Ectodermal cell (in vitro differentiated cells): Measurements from ENCODE around the gene YDJC.
"Not testable (repeated sequence)": the region's sequence is repeated elsewhere in the genome, so short reads cannot be mapped to it uniquely, and the experiment has no call there.

Experiments
- H3K27ac ChIP-seq: 2 replicates; pipeline ENCODE4 v1.7.0; 2013; ENCODE audit warnings: mild to moderate bottlenecking, low read depth, low read length; ENCODE audit not compliant: insufficient read depth, poor library complexity, severe bottlenecking
- H3K27me3 ChIP-seq: 2 replicates; pipeline ENCODE4 v1.7.0; 2013; ENCODE audit warnings: mild to moderate bottlenecking, low read length; ENCODE audit not compliant: insufficient read depth, control insufficient read depth, poor library complexity, severe bottlenecking
- H3K36me3 ChIP-seq: one replicate; pipeline ENCODE4 v1.7.0; 2013; ENCODE audit warnings: low read length; ENCODE audit not compliant: control insufficient read depth, insufficient read depth
- H3K4me1 ChIP-seq: one replicate; pipeline ENCODE4 v1.7.0; 2013; ENCODE audit warnings: low read length; ENCODE audit not compliant: control insufficient read depth, insufficient read depth
- H3K4me3 ChIP-seq: 2 replicates; pipeline ENCODE4 v1.7.0; 2013; ENCODE audit warnings: low read depth, low read length, control low read depth; ENCODE audit not compliant: insufficient read depth
- H3K9me3 ChIP-seq: 2 replicates; pipeline ENCODE4 v1.7.0; 2013; ENCODE audit warnings: mild to moderate bottlenecking, low read length, moderate library complexity; ENCODE audit not compliant: control insufficient read depth
- WGBS, 2 experiments: methylation state at CpG; one replicate each; pipeline ENCODE4 v1.1.7; 2013; ENCODE audit warnings: missing lambda C conversion rate in 2 of 2; 5-methylcytosine and 5-hydroxymethylcytosine counted together

Gene YDJC

DNA sequence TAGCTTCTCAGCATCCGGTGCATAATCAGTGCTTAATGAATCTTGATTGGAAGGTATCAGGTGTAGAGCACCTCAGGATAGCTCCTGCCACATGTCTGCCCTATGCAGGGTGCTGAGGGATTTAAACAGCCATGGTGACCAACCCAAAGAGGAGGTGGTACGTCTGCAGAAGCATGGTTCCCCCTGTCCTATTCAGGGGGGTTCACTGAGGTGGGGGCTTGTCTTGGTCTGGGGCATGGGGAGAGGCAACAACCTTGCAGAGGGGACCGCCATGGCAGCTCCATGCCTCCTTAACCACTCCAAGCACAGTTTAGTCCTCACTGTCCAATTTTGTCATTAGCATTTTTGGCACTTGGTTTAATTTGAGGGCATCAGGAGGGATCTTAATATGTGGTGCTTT, 37.4 kb downstream of the YDJC start:
- Histone ChIP-seq H3K27me3 (no peaks in the 10 kb centered on the region), H3K4me1 (no peaks in the 10 kb centered on the region), H3K4me3 (no peak overlapping the region), H3K9me3 (no peaks in the 10 kb centered on the region), H3K27ac (no peak overlapping the region), H3K36me3 (peaks cover 24% of the 10 kb centered on the region)
- WGBS, 2 experiments, result 95 to 96% methylated on average over 3 of the region's 3 CpGs

DNA sequence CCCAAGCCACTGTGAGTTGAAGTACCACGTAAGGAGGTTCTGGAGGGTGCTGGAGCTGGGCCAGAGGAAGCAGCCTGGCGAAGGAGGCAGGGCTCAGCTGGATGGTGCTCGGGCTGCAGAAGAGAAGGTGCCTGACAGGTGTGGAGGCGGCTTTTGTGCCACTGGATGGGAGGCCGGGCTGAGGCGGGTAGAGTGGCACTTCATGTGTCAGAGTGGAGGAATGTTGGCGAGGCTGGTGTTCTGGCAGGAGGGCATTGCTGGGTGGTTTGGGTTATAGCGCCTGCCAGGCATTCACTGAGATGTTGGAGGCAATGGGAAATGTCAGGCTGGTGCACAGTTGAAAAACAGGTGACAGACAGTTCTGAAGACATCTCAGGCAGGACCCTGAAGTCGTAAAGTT, 38.1 kb downstream of the YDJC start:
- H3K27ac ChIP-seq, result no peak overlapping the region
- H3K36me3 ChIP-seq, result peaks cover 21% of the 10 kb centered on the region

DNA sequence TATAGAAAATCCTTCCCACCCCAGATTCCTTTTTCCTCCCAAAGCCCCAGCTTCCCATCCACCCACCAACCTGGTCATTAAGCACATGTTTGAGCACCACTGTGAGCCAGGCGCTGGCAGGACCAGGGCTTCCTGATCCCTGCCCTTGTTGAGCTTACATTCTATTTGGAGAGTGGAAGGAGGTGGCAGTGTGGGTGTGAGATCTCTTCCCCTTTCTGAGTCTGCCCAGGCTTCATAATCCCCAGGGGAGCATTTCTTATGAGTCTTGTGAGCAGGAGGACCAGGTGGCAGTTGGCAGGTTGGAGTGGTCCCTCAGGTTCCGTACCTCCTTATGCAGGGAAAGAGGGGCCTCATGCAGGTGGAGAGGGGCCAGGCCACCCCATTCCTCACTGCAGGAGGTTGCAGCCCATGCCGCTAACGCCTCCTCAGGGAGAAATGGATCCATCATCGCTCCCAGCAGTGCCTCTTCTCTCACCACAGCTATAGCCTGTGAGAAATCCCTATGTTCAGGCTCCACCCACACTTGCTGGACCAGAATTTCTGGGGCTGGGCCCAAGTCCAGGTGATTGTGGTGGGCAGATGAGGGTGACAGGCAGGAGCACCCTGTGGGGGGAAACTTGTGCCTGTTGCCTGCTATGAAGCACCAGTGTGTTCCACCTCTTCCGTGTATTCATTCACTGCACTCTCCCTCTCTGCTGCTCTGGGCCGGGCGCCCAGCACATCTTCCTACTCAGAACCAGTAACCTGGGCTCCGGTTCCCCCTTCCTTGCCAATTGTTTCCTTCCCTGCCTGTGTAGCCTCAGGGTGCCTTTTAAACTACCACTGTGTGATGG, 38.8 kb downstream of the YDJC start:
- Histone ChIP-seq H3K27ac (no peak overlapping the region), H3K36me3 (peaks cover 18% of the 10 kb centered on the region), H3K27me3 (no peaks in the 10 kb centered on the region), H3K4me1 (no peaks in the 10 kb centered on the region), H3K4me3 (no peak overlapping the region), H3K9me3 (no peaks in the 10 kb centered on the region)
- 93 to 94% methylated on average over 9 of the region's 9 CpGs for WGBS, 2 experiments

More for the DNA sequence above, 38.1 kb downstream of the YDJC start:
- no peak overlapping the region for H3K4me3 ChIP-seq
- no peaks in the 10 kb centered on the region for H3K4me1 ChIP-seq
- no peaks in the 10 kb centered on the region for H3K27me3 ChIP-seq
- no peaks in the 10 kb centered on the region for H3K9me3 ChIP-seq
- 96% methylated on average over 9 of the region's 9 CpGs for WGBS, 2 experiments

- peaks cover 9% of the 10 kb centered on the region for H3K36me3 ChIP-seq
- H3K4me1 ChIP-seq, result no peaks in the 10 kb centered on the region
Observed at GRCh38 chr22:21589396-21589795, 40.4 kb downstream of the YDJC start.

DNA sequence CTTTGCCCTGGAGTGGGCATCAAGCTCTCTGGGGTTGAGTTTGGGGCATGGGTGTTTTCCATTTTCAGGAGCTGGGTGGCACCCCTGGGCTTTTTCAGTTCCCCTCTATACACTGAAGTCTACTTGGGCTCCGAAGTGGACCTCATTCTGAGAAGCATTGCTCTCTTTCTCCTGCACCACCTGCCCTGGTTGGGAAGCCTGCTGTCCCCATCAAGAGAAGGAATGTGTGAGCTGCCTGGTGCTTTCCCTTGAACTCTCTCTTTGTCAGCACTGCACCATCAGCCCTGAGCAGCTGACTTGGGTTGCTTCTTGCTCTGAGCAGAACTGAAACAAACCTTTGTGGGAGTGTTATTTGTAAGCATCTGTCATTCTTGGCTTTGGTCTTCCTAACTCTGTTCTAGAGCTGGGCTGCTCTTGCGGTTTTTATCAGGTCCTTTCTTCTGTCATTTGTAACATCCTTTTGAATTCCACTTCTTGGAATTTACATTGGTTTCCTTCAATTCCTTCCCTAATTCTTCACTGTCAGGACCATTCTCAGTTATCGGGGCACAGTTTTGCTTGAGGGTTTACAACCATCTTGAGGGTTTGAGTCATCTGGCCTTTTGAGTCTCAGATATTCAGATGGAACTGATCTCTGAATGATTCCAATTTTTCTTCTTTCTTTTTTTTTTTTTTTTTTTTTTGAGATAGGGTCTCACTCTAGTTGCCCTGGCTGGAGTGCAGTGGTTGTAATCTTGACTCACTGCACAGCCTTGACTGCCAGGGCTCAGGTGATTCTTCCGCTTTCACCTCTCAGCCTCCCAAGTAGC, 41.8 kb downstream of the YDJC start:
- Histone ChIP-seq H3K27me3 (no peaks in the 10 kb centered on the region), H3K27ac (no peak overlapping the region), H3K4me1 (no peaks in the 10 kb centered on the region), H3K36me3 (peaks cover under 1% of the 10 kb centered on the region), H3K4me3 (no peak overlapping the region), H3K9me3 (no peaks in the 10 kb centered on the region)
- WGBS, 2 experiments, result 93 to 94% methylated on average over 4 of the region's 4 CpGs

More at GRCh38 chr22:21589396-21589795, 40.4 kb downstream of the YDJC start:
- WGBS, 2 experiments, result 91 to 97% methylated on average over 8 of the region's 8 CpGs
- Histone ChIP-seq H3K9me3 (no peaks in the 10 kb centered on the region), H3K27ac (no peak overlapping the region), H3K27me3 (no peaks in the 10 kb centered on the region), H3K4me3 (no peak overlapping the region)

- Histone ChIP-seq H3K4me3 (no peak overlapping the region), H3K36me3 (no peaks in the 10 kb centered on the region), H3K9me3 (no peaks in the 10 kb centered on the region), H3K4me1 (no peaks in the 10 kb centered on the region), H3K27me3 (no peaks in the 10 kb centered on the region), H3K27ac (no peak overlapping the region)
- 95 to 100% methylated on average over 2 of the region's 2 CpGs for WGBS, 2 experiments
Observed at GRCh38 chr22:21585389-21585788, 44.4 kb downstream of the YDJC start.

- Histone ChIP-seq H3K4me1 (no peaks in the 10 kb centered on the region), H3K4me3 (no peak overlapping the region), H3K27me3 (no peaks in the 10 kb centered on the region), H3K27ac (no peak overlapping the region), H3K9me3 (no peaks in the 10 kb centered on the region), H3K36me3 (no peaks in the 10 kb centered on the region)
- WGBS, 2 experiments, result 93 to 94% methylated on average over 10 of the region's 10 CpGs
Observed at GRCh38 chr22:21582801-21583740, 46.8 kb downstream of the YDJC start.

DNA sequence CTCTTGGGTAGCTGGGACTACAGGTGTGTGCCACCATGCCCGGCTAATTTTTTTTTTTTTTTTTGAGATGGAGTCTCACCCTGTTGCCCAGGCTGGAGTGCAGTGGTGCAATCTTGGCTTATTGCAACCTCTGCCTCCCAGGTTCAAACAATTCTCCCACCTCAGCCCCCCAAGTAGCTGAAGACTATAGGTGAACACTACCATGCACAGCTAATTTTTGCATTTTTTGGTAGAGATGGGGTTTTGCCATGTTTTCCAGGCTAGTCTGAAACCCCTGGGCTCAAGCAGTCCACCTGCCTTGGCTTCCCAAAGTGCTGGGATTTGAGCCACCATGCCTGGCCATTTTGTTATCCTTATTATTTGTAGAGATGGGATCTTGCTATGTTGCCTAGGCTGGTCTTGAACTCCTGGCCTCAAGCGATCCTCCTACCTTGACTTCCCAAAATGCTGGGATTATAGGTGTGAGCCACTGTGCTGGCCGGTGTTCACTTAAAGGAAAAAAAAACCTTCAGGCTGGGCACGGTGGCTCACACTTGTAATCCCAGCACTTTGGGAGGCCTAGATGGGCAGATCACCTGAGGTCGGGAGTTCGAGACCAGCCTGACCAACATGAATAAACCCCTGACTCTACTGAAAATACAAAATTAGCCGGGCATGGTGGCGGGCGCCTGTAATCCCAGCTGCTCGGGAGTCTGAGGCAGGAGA, 48.7 kb downstream of the YDJC start:
- not testable (repeated sequence) for H3K4me1 ChIP-seq, H3K27ac ChIP-seq, H3K9me3 ChIP-seq, H3K27me3 ChIP-seq, H3K4me3 ChIP-seq, H3K36me3 ChIP-seq
- WGBS, 2 experiments, result 92 to 94% methylated on average over 10 of the region's 10 CpGs

- H3K4me1 ChIP-seq, H3K4me3 ChIP-seq, H3K36me3 ChIP-seq, H3K27ac ChIP-seq, H3K9me3 ChIP-seq, H3K27me3 ChIP-seq: not testable (repeated sequence)
- WGBS, 2 experiments, result 91 to 94% methylated on average over 9 of the region's 9 CpGs
Observed at GRCh38 chr22:21580623-21581007, 49.2 kb downstream of the YDJC start.
